ENCODE data around the gene POLR2L.

- TF ChIP-seq POLR2A (IDR thresholded peaks at IDR 0.05) (no peak), CTCF (IDR thresholded peaks at IDR 0.05 in 8 of 11, conservative IDR thresholded peaks at IDR 0.05 in 3 of 11) (no peak)
Measured at GRCh38 chr11:867856-868358, 25.6 kb upstream of the POLR2L start.

All from spleen (tissue), 7 donors.